Pons (tissue), 1 donor: ENCODE data around the gene HSD11B2.

ENCODE experiments used
- DNase-seq: peaks from one replicate; pipeline ENCODE4 v3.0.0-alpha.2; 2016; ENCODE audit warnings: low spot score

HSD11B2 gene

DNA sequence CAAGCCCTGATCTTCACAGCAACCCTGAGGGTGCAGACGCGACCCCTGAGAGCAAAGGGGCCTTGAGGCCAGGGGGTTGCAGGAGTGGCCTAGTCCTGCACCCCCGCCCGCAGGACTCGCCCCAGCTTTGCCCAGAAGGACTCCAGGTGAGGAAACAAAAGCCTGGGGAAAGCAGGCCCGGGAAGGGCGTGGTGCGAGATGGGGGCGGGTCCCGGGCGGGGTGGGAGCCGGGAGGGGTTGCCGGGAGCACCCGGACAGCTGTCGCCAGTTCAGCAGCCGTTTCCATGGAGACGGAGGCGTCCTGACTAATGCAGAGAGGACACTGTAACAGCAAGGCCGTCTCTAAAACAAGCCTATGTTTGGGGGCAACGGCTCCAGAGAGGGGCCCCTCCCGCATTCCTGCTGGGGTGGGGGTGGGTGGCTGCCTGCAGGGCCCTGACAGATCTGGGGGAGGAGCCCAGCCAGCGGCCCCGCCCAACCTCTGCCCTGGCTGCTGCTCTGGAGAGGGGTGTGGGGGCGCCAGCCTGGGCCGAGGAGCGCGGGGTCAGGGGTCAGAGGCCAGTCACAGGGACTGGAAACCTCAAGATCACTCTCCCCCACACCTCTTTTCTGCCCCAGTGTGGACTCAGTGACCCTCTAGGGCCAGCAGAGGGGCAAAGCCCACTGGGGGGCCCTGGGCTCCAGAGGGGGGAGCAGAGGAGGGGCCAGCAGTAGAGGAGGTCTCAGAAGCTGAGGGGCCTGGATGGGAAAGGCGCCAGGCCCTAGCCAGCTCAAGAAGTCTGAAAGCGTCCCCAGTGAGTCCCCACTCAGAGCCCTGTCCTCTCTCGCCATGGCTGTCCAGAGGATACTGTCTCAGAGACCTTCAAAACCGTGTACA lies 34.5 kb upstream of the HSD11B2 start:
- DNase-seq: no peak

DNA sequence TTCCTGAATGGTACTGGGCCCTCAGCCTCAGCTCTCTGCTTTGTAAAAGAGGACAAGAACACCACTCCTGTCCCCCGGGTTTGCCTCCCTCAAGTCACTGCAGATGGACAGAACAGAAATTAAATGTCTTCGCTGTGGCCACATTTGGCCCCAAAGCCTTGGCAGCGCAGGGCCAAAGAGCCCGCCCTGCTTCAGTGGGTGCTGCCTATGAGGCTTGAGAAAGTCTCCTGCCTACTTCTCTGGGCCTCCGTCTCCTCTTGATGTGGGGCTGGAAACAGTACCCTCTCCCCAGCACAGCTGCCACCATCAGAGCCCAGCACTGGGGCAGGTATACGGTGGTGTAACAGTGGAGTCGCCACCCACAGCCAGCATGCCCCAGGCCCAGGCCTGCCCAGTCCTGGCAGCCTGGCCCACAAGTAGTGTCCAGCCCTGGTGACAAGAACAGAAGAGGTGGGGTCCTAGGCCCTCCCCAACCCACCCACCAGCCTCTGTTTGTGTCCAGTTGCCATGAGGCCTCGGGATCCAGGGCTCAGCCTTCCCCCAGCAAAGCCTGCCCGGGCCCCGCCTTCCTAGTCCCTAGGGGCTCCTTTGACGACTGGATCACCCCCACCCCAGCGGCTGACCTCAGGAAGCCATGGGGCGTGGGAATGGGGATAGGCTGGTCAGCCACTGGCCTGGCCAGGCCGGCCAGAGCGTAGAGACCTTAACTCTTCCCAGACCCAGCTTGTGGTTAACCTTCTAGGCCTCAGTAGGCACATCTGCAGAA lies 33.7 kb upstream of the HSD11B2 start:
- DNase-seq: no peak

DNA sequence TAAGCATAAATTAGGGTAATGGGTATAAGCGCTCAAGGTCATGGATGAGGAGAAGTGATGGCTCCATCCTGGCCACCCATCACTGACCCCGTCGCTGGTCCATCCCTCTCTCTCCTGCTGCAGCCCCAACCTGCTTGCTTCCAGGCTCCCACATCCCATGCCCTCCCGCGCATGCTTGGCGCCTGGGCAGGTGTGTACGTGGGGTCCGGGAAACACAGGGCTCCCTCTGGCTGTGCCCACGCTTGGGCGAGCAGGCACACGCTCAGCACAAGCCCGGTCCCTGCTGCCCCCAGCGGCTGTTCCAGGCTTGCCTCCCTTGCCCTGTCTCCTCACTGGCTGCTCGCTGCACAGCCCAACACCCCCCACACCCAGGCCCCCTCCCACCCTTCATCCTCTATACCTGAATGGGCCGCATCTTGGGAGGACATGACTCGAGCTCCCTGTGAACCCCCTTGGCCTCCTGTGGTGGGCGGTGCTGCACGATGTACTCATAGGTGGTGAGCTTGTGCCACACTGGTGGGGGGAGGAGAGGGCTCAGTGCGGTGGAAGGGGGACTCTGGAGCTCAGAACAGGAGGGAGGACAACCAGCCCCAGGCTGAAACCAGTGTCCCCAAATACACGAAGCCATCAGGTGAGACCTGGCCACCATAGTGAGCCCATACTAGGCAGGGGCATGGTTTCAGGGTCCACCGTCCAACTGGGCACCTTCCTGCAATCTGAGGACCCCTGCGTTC lies 32.9 kb upstream of the HSD11B2 start:
- DNase-seq: no peak

DNA sequence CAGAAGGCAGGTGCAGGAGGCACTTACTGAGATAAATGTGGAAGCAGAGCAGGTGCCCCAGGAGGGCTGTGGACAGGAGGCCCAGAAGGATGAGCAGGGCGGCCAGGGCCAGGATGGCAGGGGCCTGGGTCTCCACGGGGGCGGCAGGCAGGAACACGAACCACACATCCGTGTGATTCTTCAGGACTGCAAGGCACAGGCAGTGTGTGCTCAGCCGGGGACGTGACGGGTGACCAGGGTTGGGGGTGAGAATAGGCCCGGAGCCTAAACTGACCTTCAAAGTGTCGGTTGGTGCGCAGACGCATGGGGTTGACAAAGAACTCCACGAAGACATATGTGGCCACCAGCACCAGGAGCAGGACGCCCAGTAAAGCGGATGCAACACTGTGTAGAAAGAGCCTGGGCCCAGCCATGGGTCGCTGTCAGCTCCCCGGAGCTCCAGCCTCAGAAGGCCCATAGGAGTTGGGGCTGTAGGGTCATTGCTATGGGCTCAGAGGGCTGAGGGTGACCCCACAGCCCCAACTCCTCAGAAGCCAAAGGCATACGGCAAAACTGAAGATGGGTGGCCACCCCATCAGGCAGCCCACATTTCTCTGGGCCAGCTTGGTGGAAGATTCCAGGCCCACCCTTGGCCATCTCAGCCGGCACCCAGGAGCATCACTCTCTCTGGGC lies 32.2 kb upstream of the HSD11B2 start:
- DNase-seq: no peak

GRCh38 chr16:67399218-67399733 lies 31.6 kb upstream of the HSD11B2 start:
- DNase-seq: no peak

DNA sequence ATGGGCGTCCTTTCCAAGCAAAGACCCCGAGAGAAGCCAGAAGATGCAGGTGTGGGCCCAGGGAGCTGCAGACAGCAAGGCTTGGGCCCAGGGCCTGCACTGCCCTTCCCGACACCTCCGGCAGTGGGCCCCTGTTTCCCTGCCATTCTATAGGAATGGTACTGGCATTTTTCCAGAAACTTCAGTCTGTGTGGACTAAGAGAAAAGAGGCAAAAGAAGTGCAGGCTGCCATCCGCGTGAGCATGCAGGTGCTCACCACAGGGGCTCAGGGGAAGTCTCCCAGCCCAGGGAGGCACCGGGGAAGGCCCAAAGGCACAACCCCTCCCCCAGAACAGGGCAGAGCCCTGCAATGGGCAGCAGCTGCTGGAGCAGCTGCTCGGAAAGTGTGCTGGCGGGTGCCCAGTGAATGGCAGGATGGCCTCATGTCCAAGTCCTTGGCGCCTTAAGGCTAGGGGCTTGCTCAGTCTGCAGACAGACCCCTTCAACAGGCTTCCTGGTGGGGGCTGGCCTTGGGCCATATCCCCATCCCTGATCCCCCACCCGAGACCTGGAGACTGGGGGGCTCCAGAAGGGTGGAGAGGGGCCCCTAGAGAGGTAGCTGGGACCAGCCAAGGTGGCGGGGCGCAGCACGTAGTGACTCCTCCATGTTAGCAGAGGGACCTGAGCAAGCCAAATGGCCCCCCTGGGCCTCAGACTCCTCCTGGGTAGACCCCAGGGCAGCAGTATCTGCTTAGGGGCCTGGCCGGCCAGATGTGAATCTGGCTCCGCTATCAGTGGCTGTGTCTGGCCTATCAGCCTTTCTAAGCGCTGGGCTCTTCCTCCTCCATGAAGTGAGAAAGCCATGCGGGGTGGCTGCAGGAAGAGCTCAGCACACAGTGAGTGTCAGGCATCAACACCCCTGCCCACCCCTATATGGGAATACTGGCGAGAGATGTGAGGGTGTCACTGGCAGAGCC lies 30.9 kb upstream of the HSD11B2 start:
- no peak for DNase-seq

DNA sequence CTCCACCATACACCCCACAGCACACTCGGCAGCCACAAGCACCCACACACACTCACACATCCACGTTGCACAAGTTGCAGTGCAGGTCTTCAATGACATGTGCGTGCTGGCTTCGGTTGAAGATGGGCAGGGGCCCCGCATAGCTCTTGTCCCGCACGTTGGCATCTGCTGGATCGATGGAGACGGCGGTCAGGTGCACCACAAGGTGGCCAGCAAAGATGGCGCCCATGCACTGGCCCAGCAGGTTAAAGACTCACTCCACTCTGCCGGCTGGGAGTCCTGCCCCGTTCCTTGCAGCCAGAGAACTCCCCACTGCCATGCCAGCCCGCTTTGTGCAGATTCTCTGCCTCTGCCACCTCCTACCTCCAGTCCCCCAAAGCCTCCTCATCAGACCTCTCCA lies 30.0 kb upstream of the HSD11B2 start:
- DNase-seq: no peak

DNA sequence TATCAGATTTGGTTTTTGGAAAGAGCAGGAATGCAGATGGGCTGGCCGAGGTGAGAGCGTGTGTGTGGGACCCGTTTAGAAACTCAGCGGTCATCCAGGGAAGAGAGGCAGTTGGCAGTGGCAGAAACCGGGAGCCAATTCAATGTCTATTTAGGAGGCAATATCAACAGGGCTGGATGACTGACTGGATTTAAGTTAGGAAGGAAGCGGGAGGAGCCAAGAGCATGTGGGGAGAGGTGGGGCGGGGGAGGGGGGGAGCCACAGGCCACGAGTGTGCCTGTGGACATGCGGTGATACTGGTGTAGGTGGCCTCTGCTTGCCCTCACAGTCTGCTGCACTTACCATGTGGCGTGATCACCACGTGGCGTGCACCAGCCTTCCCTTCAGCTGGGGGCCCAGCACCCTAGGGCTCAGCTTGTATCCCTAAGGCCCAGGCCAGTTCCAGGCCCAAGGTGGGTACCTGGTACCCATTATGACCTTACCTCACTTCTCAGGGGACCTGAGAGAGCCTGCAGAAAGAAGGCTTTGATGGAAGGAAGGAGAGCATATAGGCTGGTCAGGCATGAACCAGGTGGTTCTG lies 26.9 kb upstream of the HSD11B2 start:
- DNase-seq: no peak

- DNase-seq: no peak
Measured at GRCh38 chr16:67404740-67405226, 26.1 kb upstream of the HSD11B2 start.

- no peak for DNase-seq
Measured at GRCh38 chr16:67405336-67405735, 25.6 kb upstream of the HSD11B2 start.

- DNase-seq: no peak
Measured at GRCh38 chr16:67406111-67406971, 24.6 kb upstream of the HSD11B2 start.

DNA sequence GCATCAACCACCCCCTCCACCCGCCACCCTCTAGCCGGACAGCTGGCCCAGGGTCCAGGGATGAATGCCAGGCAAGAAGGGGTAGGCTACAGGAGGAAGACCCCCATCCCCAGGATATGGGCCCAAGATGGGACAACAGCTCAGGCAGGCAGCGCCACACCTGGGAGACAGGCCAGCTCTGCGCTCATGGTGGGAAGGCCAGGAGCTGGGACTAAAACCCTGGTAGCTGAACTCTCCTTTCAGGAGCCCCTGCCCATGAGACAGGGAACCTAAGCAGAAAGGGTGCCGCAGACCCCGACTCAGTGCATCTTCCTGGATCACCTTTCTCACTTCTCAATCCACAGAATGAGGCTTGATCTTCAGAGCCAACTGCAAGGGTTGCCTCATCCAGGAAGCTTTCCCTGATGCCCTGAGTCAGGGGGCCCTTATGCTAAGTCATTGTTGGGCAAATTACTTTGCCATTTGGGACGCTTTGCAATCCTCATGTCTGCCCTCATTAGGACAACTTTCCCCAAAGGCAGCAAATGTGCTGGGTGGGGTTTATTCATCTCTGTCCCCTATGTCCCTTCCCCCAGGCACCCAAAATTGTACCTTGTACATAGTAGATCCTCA lies 23.6 kb upstream of the HSD11B2 start:
- DNase-seq: no peak

DNA sequence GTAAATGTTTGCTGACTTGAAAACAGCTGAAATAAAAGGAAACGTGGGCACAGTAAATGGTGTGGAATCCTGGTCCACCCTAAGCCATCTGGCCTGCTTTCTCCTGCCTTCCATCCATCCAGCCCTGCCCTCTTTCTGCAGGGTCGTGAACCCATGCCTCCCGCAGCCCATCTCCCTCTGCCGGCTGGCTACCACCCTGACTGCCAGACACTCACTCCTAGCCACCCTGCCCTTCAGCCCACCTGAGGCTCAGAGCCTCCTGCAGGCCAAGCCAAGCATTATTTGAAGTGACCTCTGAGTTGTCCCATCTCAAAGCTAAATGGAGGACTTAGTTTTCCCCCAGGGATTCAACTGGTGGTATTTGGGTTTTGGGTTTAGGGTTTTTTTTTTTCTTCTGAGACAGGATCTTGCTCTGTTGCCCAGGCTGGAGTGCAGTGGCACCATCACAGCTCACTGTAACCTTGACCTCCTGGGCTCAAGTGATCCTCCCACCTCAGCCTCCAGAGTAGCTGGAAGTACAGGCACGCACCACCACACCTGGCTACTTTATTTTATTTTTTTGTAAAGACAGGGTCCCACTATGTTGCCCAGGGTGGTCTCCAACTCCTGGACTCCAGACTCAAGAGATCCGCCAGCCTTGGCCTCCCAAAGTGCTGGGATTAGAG lies 23.0 kb upstream of the HSD11B2 start:
- DNase-seq: no peak

DNA sequence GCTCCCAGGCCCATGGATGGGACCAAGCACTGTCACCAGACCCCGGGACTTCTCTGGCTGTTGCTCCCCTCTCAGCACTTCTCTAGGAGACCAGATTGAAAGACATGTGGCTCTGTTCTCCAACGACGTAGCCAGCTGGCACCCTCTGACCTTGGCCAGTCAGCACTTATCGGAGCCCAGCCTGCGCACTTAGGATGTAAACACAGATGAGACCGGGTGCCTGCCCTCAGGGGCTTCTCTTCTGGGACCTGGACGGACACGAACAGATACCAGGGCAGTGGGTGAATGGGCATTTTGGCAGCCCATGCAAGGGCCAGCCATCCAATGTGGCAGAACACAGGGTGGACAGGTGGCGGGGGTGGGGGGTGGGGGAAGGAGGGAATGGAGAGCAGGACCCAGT lies 21.3 kb upstream of the HSD11B2 start:
- no peak for DNase-seq

- DNase-seq: no peak
Measured at GRCh38 chr16:67411339-67411738, 19.6 kb upstream of the HSD11B2 start.

- no peak for DNase-seq
Measured at GRCh38 chr16:67412294-67412693, 18.6 kb upstream of the HSD11B2 start.

DNA sequence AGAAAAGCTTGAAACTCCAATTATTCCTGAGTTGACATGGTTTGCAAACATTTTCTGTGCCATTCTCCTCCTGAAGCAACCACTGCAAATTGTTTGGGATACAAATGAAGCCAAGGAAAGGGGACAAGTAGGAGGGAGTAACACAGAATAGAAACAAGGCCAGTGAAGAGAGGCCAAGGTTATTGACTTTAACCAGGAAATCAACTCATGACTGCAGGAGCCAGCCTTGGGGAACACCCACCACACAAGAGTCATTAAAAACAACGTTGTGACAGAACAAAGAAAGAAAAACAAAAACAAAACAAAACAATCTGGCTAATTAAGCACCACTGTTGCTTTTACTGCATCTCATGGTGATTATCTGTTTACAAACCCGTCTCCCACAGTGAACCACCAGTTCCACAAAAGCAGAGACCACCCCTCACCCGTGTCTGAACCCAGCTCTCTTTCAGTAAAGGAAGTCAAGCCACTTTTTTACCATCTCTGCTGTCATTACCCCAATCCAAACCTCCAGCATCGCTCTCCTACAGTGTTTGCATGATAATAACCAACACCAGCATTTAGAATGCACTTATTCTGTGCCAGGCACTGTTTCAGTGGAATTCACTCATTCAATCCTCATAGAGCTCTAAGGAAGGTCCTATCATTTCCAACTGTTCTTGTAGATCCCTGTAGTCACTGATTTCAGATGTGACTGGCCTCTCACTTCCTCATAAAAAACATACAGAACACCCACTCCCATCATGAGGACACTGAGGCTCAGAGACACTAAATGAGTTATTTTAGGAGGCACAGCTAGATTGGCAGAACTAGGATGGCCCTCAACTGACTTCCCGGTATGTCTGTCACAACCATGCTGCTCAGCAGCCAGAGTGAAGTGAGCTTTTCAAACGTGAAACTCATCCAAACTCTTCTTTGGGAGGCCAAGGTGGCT lies 16.7 kb upstream of the HSD11B2 start:
- DNase-seq: no peak
